Brain microvascular endothelial cell (primary cell): Measurements from ENCODE around the gene TTLL13.
"Not testable (repeated sequence)": the region's sequence is repeated elsewhere in the genome, so short reads cannot be mapped to it uniquely, and the experiment has no call there.

Experiments
- DNase-seq: peaks from one replicate; pipeline ENCODE4 v3.0.0-alpha.2; 2020
- H3K27ac ChIP-seq: fragments of 250-450 bp; sonication (Bioruptor Pico); 2 replicates; pipeline ENCODE4 v1.5.1; 2020; ENCODE audit warnings: mild to moderate bottlenecking, moderate library complexity
- H3K27me3 ChIP-seq: fragments of 250-450 bp; sonication (Bioruptor Pico); replicated peaks from 2 replicates; pipeline ENCODE4 v1.5.1; 2020; ENCODE audit warnings: mild to moderate bottlenecking
- H3K36me3 ChIP-seq: fragments of 250-450 bp; sonication (Bioruptor Pico); replicated peaks from 2 replicates; pipeline ENCODE4 v1.5.1; 2020; ENCODE audit warnings: mild to moderate bottlenecking
- H3K4me3 ChIP-seq: 2 replicates; pipeline ENCODE4 v1.5.1; 2011; ENCODE audit warnings: low read depth, mild to moderate bottlenecking, control low read depth, low read length, moderate library complexity
- CTCF ChIP-seq: IDR thresholded peaks from 2 replicates; pipeline ENCODE4 v1.5.1; 2011; ENCODE audit warnings: low read depth, mild to moderate bottlenecking, moderate library complexity, low read length, control low read depth, inconsistent platforms; ENCODE audit errors: missing control alignments
- in situ Hi-C: cut with HindIII; loops from 2 replicates; pipeline ENCODE4 v1.10.0; 2017; ENCODE audit warnings: low sequenced_read_pairs, low pct_ligation_motif_present

The TTLL13 gene

GRCh38 chr15:90257776-90258175, 8.4 kb downstream of the TTLL13 start:
- Histone ChIP-seq H3K27ac (no peak overlapping the region), H3K27me3 (no peaks in the 10 kb centered on the region), H3K36me3 (no peaks in the 10 kb centered on the region), H3K4me3 (no peak overlapping the region)
- in situ Hi-C loops = no loop called here
- no peak for TF ChIP-seq CTCF
- DNase-seq = no peak

GRCh38 chr15:90259524-90259923, 10.2 kb downstream of the TTLL13 start:
- Histone ChIP-seq H3K4me3 (no peak overlapping the region), H3K36me3 (no peaks in the 10 kb centered on the region), H3K27ac (peak overlapping the region; percentile 89), H3K27me3 (no peaks in the 10 kb centered on the region)
- TF ChIP-seq CTCF = no peak
- in situ Hi-C loops = no loop called here
- DNase-seq = peak; percentile 55

GRCh38 chr15:90260731-90261130, 11.4 kb downstream of the TTLL13 start:
- H3K36me3 ChIP-seq, H3K27me3 ChIP-seq, H3K27ac ChIP-seq, in situ Hi-C loops, H3K4me3 ChIP-seq, DNase-seq: not testable (repeated sequence)

DNA sequence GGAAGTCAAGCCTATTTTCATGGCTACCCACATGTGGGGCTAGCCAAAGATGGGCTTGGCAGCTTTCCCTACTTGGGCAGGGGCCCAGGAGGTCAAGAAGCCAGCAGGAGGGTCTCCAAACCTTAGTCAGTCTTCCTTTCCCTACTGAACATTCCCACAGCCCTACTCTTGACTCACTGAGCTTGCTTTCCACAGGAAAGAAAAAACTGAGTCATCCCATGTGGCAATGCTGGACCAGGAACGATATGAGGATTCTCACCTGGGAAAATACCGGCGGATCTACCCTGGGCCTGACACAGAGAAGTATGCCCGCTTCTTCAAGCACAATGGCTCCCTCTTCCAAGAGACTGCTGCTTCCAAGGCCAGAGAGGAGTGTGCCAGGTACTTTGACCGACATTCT, 12.5 kb downstream of the TTLL13 start:
- peak; percentile 41 for DNase-seq
- Histone ChIP-seq H3K27ac (no peak overlapping the region), H3K36me3 (no peaks in the 10 kb centered on the region), H3K4me3 (no peak overlapping the region), H3K27me3 (no peaks in the 10 kb centered on the region)
- in situ Hi-C loops = no loop called here
- TF ChIP-seq CTCF = no peak

- Histone ChIP-seq H3K27ac (no peak overlapping the region), H3K36me3 (no peaks in the 10 kb centered on the region), H3K4me3 (no peak overlapping the region), H3K27me3 (no peaks in the 10 kb centered on the region)
- no peak for DNase-seq
- TF ChIP-seq CTCF = no peak
- in situ Hi-C loops = no loop called here
Observed at GRCh38 chr15:90262426-90262825, 13.1 kb downstream of the TTLL13 start.

DNA sequence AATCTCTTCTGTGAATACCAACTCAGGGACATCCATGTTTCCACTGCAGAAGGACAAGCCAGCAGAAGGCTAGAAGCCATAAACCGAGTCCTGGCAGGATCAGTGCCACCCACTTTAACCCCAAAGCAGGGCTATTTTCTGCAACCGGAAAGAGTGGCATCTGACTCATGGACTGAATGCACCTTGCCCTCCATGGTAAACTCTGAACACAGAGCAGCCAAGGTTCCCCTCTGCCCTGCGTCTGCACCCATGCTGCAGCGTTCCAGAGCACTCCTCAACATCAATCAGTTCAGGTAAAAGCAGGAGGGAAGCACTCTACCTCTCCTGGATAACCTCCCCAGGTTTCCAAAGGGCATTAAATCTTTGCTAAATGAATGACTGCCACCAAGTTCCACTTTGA, 15.3 kb downstream of the TTLL13 start:
- in situ Hi-C loops = no loop called here
- DNase-seq = no peak
- Histone ChIP-seq H3K27me3 (no peaks in the 10 kb centered on the region), H3K4me3 (peak overlapping the region; percentile 78), H3K36me3 (peaks cover 4% of the 10 kb centered on the region), H3K27ac (peak overlapping the region; percentile 95)
- TF ChIP-seq CTCF = no peak
